Tibial artery (tissue), 4 donors: Measurements from ENCODE around the gene PTPMT1.

Experiments used
- DNase-seq, 2 donors: peaks; one replicate each; pipeline ENCODE4 v3.0.0-alpha.2; 2019
- H3K27ac ChIP-seq, 2 donors: fragments of 200-600 bp; sonication (generic) in 1 of 2; 1 replicate in 1 of 2; 2 replicates in 1 of 2; pipeline ENCODE4 v1.5.1; 2018 to 2019; ENCODE audit warnings: mild to moderate bottlenecking in 1 of 2
- H3K27me3 ChIP-seq, 2 donors: fragments of 200-600 bp; sonication (generic) in 1 of 2; one replicate each; pipeline versions ENCODE4 v1.5.1 to v1.6.0; 2016 to 2019
- H3K36me3 ChIP-seq, 3 donors: fragments of 200-600 bp; sonication (generic) in 2 of 3; one replicate each; pipeline ENCODE4 v1.5.1; 2016 to 2019; ENCODE audit warnings: mild to moderate bottlenecking in 2 of 3
- H3K4me1 ChIP-seq, 4 donors: fragments of 200-600 bp; sonication (generic) in 2 of 4; 1 replicate in 3 of 4; 2 replicates in 1 of 4; pipeline ENCODE4 v1.5.1; 2016 to 2019
- H3K4me3 ChIP-seq, 2 donors: fragments of 200-600 bp; sonication (generic) in 1 of 2; 1 replicate in 1 of 2; 2 replicates in 1 of 2; pipeline ENCODE4 v1.5.1; 2018 to 2019; ENCODE audit warnings: mild to moderate bottlenecking in 2 of 2
- H3K9me3 ChIP-seq, 3 donors: fragments of 200-600 bp; sonication (generic) in 1 of 3; one replicate each; pipeline ENCODE4 v1.5.1; 2016 to 2019
- intact Hi-C: fragments of 100-400 bp; cut with DNase I; formaldehyde crosslinking; loops from one replicate; pipeline ENCODE4 v1.15.0; 2023; ENCODE audit warnings: low total_unique reads
- TF ChIP-seq, protein P1 (sequence below), 2 experiments: fragments of 200-600 bp in 1 of 2; fragments of 450-650 bp in 1 of 2; IDR thresholded peaks; one replicate each; pipeline ENCODE4 v1.5.1; 2017 to 2019; ENCODE audit warnings: antibody characterized with exemption in 2 of 2, mild to moderate bottlenecking in 1 of 2, moderate library complexity in 1 of 2

The PTPMT1 gene

DNA sequence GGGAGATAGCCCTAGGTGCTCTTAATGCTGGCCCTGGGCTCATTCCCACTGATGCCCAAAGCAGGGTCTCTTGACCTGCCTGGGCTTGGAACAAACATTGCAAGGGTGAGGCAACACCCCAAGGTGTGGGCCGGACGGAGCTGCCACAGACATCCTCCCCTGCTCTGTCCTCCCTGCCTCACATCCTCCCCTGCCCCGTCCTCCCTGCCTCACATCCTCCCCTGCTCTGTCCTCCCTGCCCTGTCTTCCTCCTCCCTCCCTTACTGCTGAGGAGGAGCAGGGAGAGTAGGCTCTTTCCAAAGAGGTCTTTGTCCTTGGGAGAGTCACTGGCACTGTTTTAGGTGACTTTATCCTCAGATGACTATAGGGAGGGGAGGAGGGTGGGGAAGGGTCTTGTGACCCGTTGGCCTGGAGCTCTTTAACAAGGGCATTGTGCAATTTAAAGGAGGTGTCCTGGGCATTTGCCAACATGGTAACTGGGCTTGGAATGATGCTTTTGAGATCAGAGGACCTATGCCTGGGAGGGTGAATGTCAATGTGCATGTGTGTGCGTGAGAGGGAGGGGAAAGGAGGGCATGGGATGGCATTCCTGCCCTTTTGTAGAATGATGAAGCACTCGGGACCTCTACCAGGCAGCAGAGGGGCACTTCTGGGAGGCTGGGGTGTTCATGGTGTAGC is 21.8 kb downstream of the PTPMT1 start:
- TF ChIP-seq, protein P1, sequence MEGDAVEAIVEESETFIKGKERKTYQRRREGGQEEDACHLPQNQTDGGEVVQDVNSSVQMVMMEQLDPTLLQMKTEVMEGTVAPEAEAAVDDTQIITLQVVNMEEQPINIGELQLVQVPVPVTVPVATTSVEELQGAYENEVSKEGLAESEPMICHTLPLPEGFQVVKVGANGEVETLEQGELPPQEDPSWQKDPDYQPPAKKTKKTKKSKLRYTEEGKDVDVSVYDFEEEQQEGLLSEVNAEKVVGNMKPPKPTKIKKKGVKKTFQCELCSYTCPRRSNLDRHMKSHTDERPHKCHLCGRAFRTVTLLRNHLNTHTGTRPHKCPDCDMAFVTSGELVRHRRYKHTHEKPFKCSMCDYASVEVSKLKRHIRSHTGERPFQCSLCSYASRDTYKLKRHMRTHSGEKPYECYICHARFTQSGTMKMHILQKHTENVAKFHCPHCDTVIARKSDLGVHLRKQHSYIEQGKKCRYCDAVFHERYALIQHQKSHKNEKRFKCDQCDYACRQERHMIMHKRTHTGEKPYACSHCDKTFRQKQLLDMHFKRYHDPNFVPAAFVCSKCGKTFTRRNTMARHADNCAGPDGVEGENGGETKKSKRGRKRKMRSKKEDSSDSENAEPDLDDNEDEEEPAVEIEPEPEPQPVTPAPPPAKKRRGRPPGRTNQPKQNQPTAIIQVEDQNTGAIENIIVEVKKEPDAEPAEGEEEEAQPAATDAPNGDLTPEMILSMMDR (IDR thresholded peaks at IDR 0.05), result no peak
- Histone ChIP-seq H3K36me3 (peaks cover 20 to 39% (median 28%) of the 10 kb centered on the region in 3 donors), H3K27me3 (peaks cover 0 to 30% of the 10 kb centered on the region in 2 donors), H3K4me3 (no peak overlapping the region), H3K27ac (no peak overlapping the region), H3K4me1 (peaks cover 0 to 5% (median 0%) of the 10 kb centered on the region in 4 donors), H3K9me3 (no peaks in the 10 kb centered on the region)
- intact Hi-C loops, result no loop called here
- DNase-seq, result peak in 1 of 2 donors; percentile 55

DNA sequence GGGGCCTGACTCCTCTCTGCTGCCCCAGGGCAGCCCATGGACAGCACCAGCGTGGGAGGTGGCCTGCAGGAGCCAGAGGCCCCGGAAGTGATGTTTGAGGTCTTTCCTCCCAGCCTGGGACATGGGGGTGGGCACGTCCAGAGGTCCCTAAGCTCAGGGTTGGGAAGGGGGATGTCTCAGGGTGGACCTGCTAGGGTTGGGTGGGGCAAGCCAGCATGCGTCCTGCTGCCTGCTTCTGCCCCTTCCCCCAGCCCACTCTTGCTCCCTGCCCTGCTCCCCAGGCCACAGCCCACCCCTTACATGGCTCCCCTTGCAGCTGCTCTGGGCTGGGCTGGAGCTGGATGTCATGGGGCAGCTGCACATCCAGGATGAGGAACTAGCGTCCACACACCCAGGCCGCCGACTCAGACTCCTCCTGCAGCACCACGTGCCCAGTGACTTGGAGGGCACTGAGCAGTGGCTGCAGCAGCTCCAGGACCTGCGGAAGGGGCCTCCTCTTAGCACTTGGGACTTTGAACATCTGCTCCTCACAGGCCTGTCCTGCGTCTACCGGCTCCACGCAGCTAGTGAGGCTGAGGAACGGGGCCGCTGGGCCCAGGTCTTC is 22.4 kb downstream of the PTPMT1 start:
- peaks cover 0 to 35% of the 10 kb centered on the region in 2 donors for H3K27me3 ChIP-seq
- no peak overlapping the region for H3K4me3 ChIP-seq
- DNase-seq, result peak; percentile 81
- TF ChIP-seq, protein P1 (IDR thresholded peaks at IDR 0.05), result no peak
- H3K9me3 ChIP-seq, result no peaks in the 10 kb centered on the region
- intact Hi-C loops, result no loop called here
- H3K36me3 ChIP-seq, result peaks cover 13 to 32% (median 23%) of the 10 kb centered on the region in 3 donors
- H3K27ac ChIP-seq, result no peak overlapping the region
- peaks cover 0 to 5% (median 0%) of the 10 kb centered on the region in 4 donors for H3K4me1 ChIP-seq

DNA sequence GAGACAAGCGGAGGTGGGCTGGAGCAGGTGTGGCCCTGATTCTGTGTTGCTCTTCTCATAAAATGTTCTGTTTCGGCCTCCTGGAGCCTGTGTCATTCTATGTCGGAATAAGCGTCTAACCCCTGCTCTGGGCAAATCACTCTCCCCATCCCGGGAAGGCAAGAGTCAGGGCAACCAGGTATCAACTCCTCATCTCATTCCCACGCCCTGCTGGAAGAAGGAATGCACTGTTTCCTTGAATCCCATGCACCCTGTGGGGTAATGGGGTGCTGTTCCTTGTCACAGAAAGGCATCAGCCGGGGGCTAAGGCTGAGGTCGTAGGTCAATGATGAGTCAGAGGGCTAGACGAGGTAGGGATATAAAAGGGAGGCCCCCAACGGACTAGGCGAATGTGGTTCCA is 23.7 kb downstream of the PTPMT1 start:
- H3K9me3 ChIP-seq, result no peaks in the 10 kb centered on the region
- H3K36me3 ChIP-seq, result peaks cover under 1 to 20% (median 11%) of the 10 kb centered on the region in 3 donors
- no peak for DNase-seq
- H3K4me3 ChIP-seq, result no peak overlapping the region
- no peak overlapping the region for H3K27ac ChIP-seq
- peaks cover 0 to 13% (median 7%) of the 10 kb centered on the region in 4 donors for H3K4me1 ChIP-seq
- intact Hi-C loops, result no loop called here
- H3K27me3 ChIP-seq, result peaks cover 0 to 48% of the 10 kb centered on the region in 2 donors
- TF ChIP-seq, protein P1 (IDR thresholded peaks at IDR 0.05), result no peak

DNA sequence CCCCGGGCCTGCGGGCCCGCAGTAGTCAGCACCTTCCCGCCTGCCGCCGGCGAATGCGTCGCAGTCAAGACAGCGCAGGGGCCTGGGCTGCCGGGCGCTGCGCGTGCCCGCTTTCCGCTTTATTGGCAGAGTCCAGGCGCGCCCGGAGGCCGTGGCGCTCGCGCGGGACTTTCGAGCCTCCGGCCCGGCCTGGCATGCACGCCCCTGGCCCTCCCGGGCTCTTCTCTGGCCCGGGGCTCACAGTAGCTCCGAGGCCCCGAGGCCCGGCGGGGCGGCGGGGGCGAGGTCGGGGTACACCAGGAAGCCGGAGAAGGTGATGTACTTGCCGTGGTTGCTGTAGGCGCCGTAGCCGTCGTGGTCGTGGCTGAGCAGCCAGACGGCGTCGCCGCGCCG is 24.2 kb downstream of the PTPMT1 start:
- TF ChIP-seq, protein P1 (IDR thresholded peaks at IDR 0.05), result no peak
- H3K36me3 ChIP-seq, result peaks cover 0 to 15% (median 6%) of the 10 kb centered on the region in 3 donors
- H3K27ac ChIP-seq, result no peak overlapping the region
- intact Hi-C loops, result no loop called here
- peak overlapping the region in 1 of 2 donors; percentile 17 for H3K4me3 ChIP-seq
- peaks cover 0 to 18% (median 12%) of the 10 kb centered on the region in 4 donors for H3K4me1 ChIP-seq
- H3K27me3 ChIP-seq, result peaks cover 0 to 53% of the 10 kb centered on the region in 2 donors
- DNase-seq, result no peak
- no peaks in the 10 kb centered on the region for H3K9me3 ChIP-seq

DNA sequence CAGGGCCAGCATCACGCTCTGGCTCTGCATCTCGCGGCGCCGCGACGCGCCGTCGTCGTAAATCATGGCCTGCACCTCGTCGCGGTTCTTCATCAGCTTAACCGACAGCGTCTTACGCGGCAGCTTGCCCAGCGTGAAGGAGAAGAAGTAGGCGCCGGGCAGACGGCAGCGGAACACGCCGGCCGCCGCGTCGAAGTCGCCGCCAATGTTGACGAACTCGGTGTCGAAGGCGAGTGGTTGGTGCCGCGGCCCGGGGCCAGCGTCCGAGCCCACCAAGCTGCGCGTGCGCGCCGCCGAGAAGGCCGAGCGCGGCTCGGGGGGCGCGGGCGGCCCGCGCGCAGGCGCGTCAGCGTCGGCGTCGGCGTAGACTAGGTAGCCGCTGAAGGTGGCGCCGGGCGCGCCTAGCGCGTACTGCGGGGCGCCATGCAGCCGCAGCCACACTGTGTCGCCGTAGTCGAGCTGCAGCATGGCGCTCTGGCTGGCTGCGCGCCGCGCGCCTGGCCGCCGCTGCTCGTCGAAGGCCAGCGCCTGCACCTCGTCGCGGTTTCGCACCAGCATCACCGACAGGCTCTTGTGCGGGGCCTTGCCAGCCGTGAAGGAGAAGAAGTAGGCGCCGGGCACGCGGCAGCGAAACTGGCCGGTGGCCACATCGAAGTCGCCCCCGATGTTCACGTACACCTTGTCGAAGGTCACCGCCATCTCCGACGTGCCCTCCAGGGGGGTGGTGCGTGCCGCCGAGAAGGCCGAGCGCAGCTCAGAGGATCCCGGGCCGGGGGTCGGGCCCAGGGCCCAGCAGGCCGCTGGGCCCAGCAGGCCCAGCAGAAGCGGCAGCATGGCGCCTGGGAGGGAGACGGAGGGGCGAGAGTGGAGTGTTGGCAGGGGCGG is 24.8 kb downstream of the PTPMT1 start:
- intact Hi-C loops, result no loop called here
- Histone ChIP-seq H3K27ac (no peak overlapping the region), H3K4me3 (peak overlapping the region in 1 of 2 donors; percentile 17), H3K9me3 (no peaks in the 10 kb centered on the region), H3K36me3 (peaks cover 0 to 9% (median under 1%) of the 10 kb centered on the region in 3 donors), H3K4me1 (peaks cover 0 to 18% (median 12%) of the 10 kb centered on the region in 4 donors), H3K27me3 (peaks cover 0 to 59% of the 10 kb centered on the region in 2 donors)
- TF ChIP-seq, protein P1 (IDR thresholded peaks at IDR 0.05), result no peak
- DNase-seq, result no peak
